Heart left ventricle (tissue), 16 donors: ENCODE measurements around the gene MYO1G. TPM values are rescaled to one million over a fixed set of nuclear protein-coding genes. Genes with fewer than 3 reads are reported as not detected.

Experiments used
- ATAC-seq, 4 donors: fragments of 200-7000 bp; cut with Tn5 transposase; one replicate each; pipeline ENCODE4 v1.9.1; 2020 to 2022; ENCODE audit warnings: moderate library complexity in 4 of 4, mild to moderate bottlenecking in 3 of 4, moderate number of reproducible peaks in 1 of 4
- DNase-seq, 5 donors: peaks; one replicate each; pipeline ENCODE4 v3.0.0-alpha.2; 2020
- H3K27ac ChIP-seq, 12 donors: fragments of 200-600 bp; sonication (generic) in 4 of 12; one replicate each; pipeline versions ENCODE4 v1.5.0 to v1.8.0; 2016 to 2022; ENCODE audit warnings: mild to moderate bottlenecking in 2 of 12
- H3K27me3 ChIP-seq, 9 donors: fragments of 200-600 bp; sonication (generic) in 2 of 9; one replicate each; pipeline versions ENCODE4 v1.5.1 to v1.8.0; 2016 to 2022; ENCODE audit warnings: mild to moderate bottlenecking in 3 of 9
- H3K36me3 ChIP-seq, 9 donors: fragments of 200-600 bp; sonication (generic) in 2 of 9; one replicate each; pipeline versions ENCODE4 v1.5.0 to v1.8.0; 2018 to 2022; ENCODE audit warnings: mild to moderate bottlenecking in 2 of 9
- H3K4me1 ChIP-seq, 12 donors: fragments of 200-600 bp; sonication (generic) in 4 of 12; one replicate each; pipeline versions ENCODE4 v1.5.0 to v1.8.0; 2016 to 2022; ENCODE audit warnings: mild to moderate bottlenecking in 3 of 12
- H3K4me3 ChIP-seq, 12 donors: fragments of 200-600 bp; sonication (generic) in 4 of 12; one replicate each; pipeline versions ENCODE4 v1.5.0 to v1.8.0; 2017 to 2022; ENCODE audit warnings: mild to moderate bottlenecking in 9 of 12, moderate library complexity in 4 of 12
- H3K9me3 ChIP-seq, 12 donors: fragments of 200-600 bp; sonication (generic) in 4 of 12; one replicate each; pipeline versions ENCODE4 v1.5.0 to v1.8.0; 2016 to 2022; ENCODE audit warnings: mild to moderate bottlenecking in 1 of 12
- CTCF ChIP-seq, 12 donors: fragments of 200-600 bp; sonication (generic) in 4 of 12; IDR thresholded peaks; one replicate each; pipeline versions ENCODE4 v1.5.0 to v1.8.0; 2018 to 2022; ENCODE audit warnings: antibody characterized with exemption in 12 of 12, mild to moderate bottlenecking in 5 of 12
- POLR2A ChIP-seq, 2 donors: fragments of 450-650 bp; IDR thresholded peaks; one replicate each; pipeline ENCODE4 v1.6.1; 2017; ENCODE audit warnings: antibody characterized with exemption in 2 of 2, mild to moderate bottlenecking in 2 of 2, moderate library complexity in 2 of 2
- WGBS, 4 donors: extraction: QIAGEN DNeasy Blood & Tissue Kit in 2 of 4; methylation state at CpG; one replicate each; pipeline versions ENCODE4 v1.1.5 to v1.1.7; 2013 to 2018; 5-methylcytosine and 5-hydroxymethylcytosine counted together
- intact Hi-C, 10 donors: fragments of 100-400 bp; cut with DNase I; formaldehyde crosslinking; loops; one replicate each; pipeline versions ENCODE4 v1.11.1 to v1.14.2; 2022
- polyA plus RNA-seq, 2 donors: library from polyadenylated mRNA; stranded (reverse); fragments of 200-250 nt; gene quantifications; one replicate each; pipeline ENCODE4 v1.2.3, GENCODE V29; 2013
- total RNA-seq, 9 donors: library from RNA; depleted of rRNA in 2 of 9; stranded (reverse); fragments of >200 nt in 2 of 9; fragmentation: NEBNext Ultra II Directional in 3 of 9; extraction: Animal tissue kit (Norgen Biotek cat#: 25700) in 3 of 9; gene quantifications; one replicate each; pipeline versions ENCODE4 v1.1.0 to v1.2.4, GENCODE V29; 2016 to 2023
- donor health status: ischemic (EF 13 %, LVEDD 7.1; RV severe dilation, severe dysfunction).
- donor health status: healthy with polysubstance abuse.
- donor health status: DM: no; HTN: yes; CAD: no.
- donor health status: DM: no; HTN: no; CAD: no.
- donor health status: ischemic (EF 25% LVEDD 6.9; RV normal size, moderate dysfunction).
- donor health status: ischemic (EF 25% LVEDD 5.7; RV mildly dilated, moderate dysfunction).
- donor health status: healthy.
- donor health status: DM: yes; HTN: yes; CAD: no.
- donor health status: ischemic (EF 35%, LVEDD 5.7; RV mildly dilated, moderate dysfunction).
- donor health status: nonischemic (EF 11% LVEDD 7.7; RV severe dilation, severe dysfunction).
- donor health status: DM: yes; HTN: yes; CAD: no.
- donor health status: PGD.
- donor health status: ischemic (EF 29% LVEDD 5.4; RV normal size, mild dysfunction).
- donor health status: nonischemic (EF 23%, LVEDD 6.1; RV moderate dilation, normal function).

MYO1G gene
- total and polyA plus RNA-seq, 11 donors: 0.13 to 19.0 (median 0.79) TPM

- TF ChIP-seq POLR2A (IDR thresholded peaks at IDR 0.05) (no peak), CTCF (IDR thresholded peaks at IDR 0.05) (no peak)
- Histone ChIP-seq H3K36me3 (no peaks in the 10 kb centered on the region), H3K4me1 (no peaks in the 10 kb centered on the region), H3K4me3 (no peak overlapping the region), H3K27ac (no peak overlapping the region), H3K27me3 (peaks cover 0 to 4% (median 0%) of the 10 kb centered on the region in 9 donors), H3K9me3 (no peaks in the 10 kb centered on the region)
- DNase-seq (no peak), ATAC-seq (no peak)
- intact Hi-C loops: no loop called here
- 65 to 81% (median 71%) methylated on average over 7 of the region's 7 CpGs for WGBS, 4 donors
These were observed 34.0 kb downstream of the MYO1G start for GRCh38 chr7:44944821-44945220.

- Histone ChIP-seq H3K4me3 (no peak overlapping the region), H3K9me3 (no peaks in the 10 kb centered on the region), H3K4me1 (no peaks in the 10 kb centered on the region), H3K36me3 (no peaks in the 10 kb centered on the region), H3K27ac (no peak overlapping the region), H3K27me3 (peaks cover 0 to 3% (median 0%) of the 10 kb centered on the region in 9 donors)
- no peak for DNase-seq
- intact Hi-C loops: no loop called here
- no peak for ATAC-seq
- TF ChIP-seq POLR2A (IDR thresholded peaks at IDR 0.05) (no peak), CTCF (IDR thresholded peaks at IDR 0.05) (no peak)
These were observed 35.2 kb downstream of the MYO1G start for GRCh38 chr7:44943631-44944030.

- Histone ChIP-seq H3K36me3 (no peaks in the 10 kb centered on the region), H3K4me1 (no peaks in the 10 kb centered on the region), H3K9me3 (no peaks in the 10 kb centered on the region), H3K27me3 (peaks cover 0 to 3% (median 0%) of the 10 kb centered on the region in 9 donors), H3K27ac (no peak overlapping the region), H3K4me3 (no peak overlapping the region)
- no peak for TF ChIP-seq POLR2A (IDR thresholded peaks at IDR 0.05)
- TF ChIP-seq CTCF (IDR thresholded peaks at IDR 0.05): no peak
- intact Hi-C loops: no loop called here
- 58 to 79% (median 68%) methylated on average over 4 to 5 of the region's 5 CpGs for WGBS, 4 donors
- peak in 1 of 4 donors; percentile 20 for ATAC-seq
- DNase-seq: no peak
These were observed 41.4 kb downstream of the MYO1G start for GRCh38 chr7:44937426-44937825.

GRCh38 chr7:44936322-44936721, 42.5 kb downstream of the MYO1G start:
- no peak overlapping the region for H3K27ac ChIP-seq
- WGBS, 4 donors: 65 to 78% (median 73%) methylated on average over 2 to 5 of the region's 5 CpGs
- intact Hi-C loops: no loop called here
- H3K9me3 ChIP-seq: no peaks in the 10 kb centered on the region
- no peaks in the 10 kb centered on the region for H3K27me3 ChIP-seq
- no peak overlapping the region for H3K4me3 ChIP-seq
- DNase-seq (no peak), ATAC-seq (no peak)
- no peaks in the 10 kb centered on the region for H3K36me3 ChIP-seq
- H3K4me1 ChIP-seq: no peaks in the 10 kb centered on the region
- TF ChIP-seq POLR2A (IDR thresholded peaks at IDR 0.05) (no peak), CTCF (IDR thresholded peaks at IDR 0.05) (no peak)
